ENCODE measurements around the gene HRH1. TPM values are rescaled to one million over a fixed set of nuclear protein-coding genes. Genes with fewer than 3 reads are reported as not detected.

Gene HRH1
- total RNA-seq, 1 donor from 2014 or later, result not detected

DNA sequence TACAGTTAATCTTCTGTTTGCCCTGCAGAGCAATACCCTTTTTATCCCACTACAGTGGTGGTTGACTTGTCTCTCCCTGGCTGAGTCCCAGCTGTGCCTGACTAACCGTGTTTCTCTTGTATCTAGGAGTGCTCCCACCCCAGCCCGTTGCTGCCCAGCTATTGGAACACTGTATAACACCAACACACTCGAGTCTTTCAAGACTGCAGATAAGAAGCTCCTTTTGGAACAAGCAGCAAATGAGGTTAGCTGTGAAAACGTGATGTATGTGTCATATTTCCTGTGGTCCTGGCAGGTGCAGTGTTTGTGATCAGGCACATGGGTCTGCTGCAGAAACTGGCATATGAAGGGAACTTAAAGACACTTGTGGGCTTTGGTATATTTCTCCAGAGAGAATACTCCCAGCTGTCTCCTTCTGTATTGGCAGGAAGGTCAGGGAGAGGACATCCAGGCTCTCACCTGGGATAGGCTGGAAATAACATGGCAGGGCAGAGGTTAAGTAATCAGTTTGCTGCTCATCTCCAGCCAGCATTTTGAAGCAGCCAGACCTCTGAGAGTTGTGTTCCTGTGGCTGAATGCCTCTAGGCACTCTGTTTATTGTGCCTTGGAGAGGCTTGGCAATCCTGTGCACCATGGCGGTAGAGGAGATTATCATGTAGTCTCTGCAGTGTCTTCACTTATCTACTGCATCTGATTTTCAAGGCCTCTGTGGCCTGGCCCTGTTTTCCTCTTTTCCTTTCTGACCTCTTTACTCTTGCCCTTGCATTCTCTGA is 152.7 kb downstream of the HRH1 start:
- TF ChIP-seq, protein P1, sequence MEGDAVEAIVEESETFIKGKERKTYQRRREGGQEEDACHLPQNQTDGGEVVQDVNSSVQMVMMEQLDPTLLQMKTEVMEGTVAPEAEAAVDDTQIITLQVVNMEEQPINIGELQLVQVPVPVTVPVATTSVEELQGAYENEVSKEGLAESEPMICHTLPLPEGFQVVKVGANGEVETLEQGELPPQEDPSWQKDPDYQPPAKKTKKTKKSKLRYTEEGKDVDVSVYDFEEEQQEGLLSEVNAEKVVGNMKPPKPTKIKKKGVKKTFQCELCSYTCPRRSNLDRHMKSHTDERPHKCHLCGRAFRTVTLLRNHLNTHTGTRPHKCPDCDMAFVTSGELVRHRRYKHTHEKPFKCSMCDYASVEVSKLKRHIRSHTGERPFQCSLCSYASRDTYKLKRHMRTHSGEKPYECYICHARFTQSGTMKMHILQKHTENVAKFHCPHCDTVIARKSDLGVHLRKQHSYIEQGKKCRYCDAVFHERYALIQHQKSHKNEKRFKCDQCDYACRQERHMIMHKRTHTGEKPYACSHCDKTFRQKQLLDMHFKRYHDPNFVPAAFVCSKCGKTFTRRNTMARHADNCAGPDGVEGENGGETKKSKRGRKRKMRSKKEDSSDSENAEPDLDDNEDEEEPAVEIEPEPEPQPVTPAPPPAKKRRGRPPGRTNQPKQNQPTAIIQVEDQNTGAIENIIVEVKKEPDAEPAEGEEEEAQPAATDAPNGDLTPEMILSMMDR (IDR thresholded peaks at IDR 0.05; ENCODE audit: partially characterized antibody, unreplicated experiment), result no peak
- Mint-ChIP-seq H3K4me1 (ENCODE audit: low read depth, unreplicated experiment) (peaks cover 5% of the 10 kb centered on the region), H3K27ac (ENCODE audit: unreplicated experiment) (no peak overlapping the region), H3K36me3 (ENCODE audit: unreplicated experiment) (no peaks in the 10 kb centered on the region), H3K9me3 (ENCODE audit: unreplicated experiment) (no peaks in the 10 kb centered on the region), H3K4me3 (ENCODE audit: unreplicated experiment) (no peak overlapping the region), H3K27me3 (ENCODE audit: unreplicated experiment) (no peaks in the 10 kb centered on the region)
- no peak for DNase-seq

DNA sequence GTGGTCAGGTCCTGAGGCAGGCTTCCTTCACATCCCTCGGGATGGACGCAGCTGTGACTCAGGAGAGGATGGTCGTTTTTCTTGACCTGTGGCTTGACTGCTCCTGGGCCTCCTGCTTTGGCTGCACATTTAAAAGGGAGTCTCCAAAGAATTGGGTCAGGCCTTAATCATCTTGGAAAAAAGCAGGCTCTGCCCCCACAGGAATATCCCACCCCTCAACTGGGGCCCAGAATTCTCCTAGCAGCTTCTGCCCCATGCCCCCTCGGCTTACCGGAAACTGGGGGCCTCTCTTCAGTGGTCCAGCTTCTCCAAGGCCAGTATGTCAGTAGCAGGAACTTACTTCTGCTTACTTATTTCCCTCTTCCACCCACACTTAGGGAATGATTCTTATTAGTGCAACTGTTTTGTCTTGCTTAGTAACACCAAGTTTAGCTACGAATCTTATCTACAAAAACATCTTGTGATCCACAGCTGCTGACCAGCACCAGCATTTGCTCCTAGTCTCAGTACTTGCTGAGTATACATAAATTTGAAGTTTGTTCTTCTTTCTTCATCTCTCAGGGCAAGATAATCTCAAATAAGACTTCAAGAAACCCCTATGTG is 153.6 kb downstream of the HRH1 start:
- TF ChIP-seq, protein P1 (IDR thresholded peaks at IDR 0.05; ENCODE audit: partially characterized antibody, unreplicated experiment), result no peak
- H3K4me1 Mint-ChIP-seq (ENCODE audit: low read depth, unreplicated experiment), result peaks cover 5% of the 10 kb centered on the region
- H3K4me3 Mint-ChIP-seq (ENCODE audit: unreplicated experiment), result no peak overlapping the region
- H3K27ac Mint-ChIP-seq (ENCODE audit: unreplicated experiment), result no peak overlapping the region
- H3K27me3 Mint-ChIP-seq (ENCODE audit: unreplicated experiment), result no peaks in the 10 kb centered on the region
- DNase-seq, result no peak
- H3K9me3 Mint-ChIP-seq (ENCODE audit: unreplicated experiment), result no peaks in the 10 kb centered on the region
- H3K36me3 Mint-ChIP-seq (ENCODE audit: unreplicated experiment), result no peaks in the 10 kb centered on the region

GRCh38 chr3:11310258-11310657 is 156.0 kb downstream of the HRH1 start:
- DNase-seq, result no peak
- no peaks in the 10 kb centered on the region for H3K36me3 Mint-ChIP-seq (ENCODE audit: unreplicated experiment)
- peaks cover 5% of the 10 kb centered on the region for H3K4me1 Mint-ChIP-seq (ENCODE audit: low read depth, unreplicated experiment)
- TF ChIP-seq, protein P1 (IDR thresholded peaks at IDR 0.05; ENCODE audit: partially characterized antibody, unreplicated experiment), result no peak
- no peak overlapping the region for H3K4me3 Mint-ChIP-seq (ENCODE audit: unreplicated experiment)
- no peaks in the 10 kb centered on the region for H3K27me3 Mint-ChIP-seq (ENCODE audit: unreplicated experiment)
- H3K9me3 Mint-ChIP-seq (ENCODE audit: unreplicated experiment), result no peaks in the 10 kb centered on the region
- H3K27ac Mint-ChIP-seq (ENCODE audit: unreplicated experiment), result no peak overlapping the region

DNA sequence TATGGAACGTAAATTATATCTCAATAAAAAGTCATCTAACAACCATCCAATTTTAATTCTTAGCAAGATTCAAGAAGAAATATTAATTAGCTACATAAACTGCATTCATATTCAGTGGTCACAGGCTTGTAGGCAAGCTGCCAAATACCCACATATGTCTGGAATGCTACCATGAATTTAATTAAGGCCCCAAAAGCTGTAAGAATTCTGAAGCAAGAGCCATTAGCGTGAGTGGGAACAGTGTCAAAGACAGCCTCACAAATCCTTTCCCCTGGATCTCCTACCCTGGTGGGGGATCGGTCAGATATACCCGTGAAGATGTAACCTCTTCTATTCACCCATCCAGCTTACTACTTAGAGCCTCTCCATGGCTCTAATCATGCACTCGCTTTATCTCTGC is 157.9 kb downstream of the HRH1 start:
- Mint-ChIP-seq H3K4me3 (ENCODE audit: unreplicated experiment) (no peak overlapping the region), H3K4me1 (ENCODE audit: low read depth, unreplicated experiment) (peaks cover 2% of the 10 kb centered on the region), H3K9me3 (ENCODE audit: unreplicated experiment) (no peaks in the 10 kb centered on the region), H3K27me3 (ENCODE audit: unreplicated experiment) (no peaks in the 10 kb centered on the region), H3K27ac (ENCODE audit: unreplicated experiment) (no peak overlapping the region), H3K36me3 (ENCODE audit: unreplicated experiment) (no peaks in the 10 kb centered on the region)
- no peak for DNase-seq
- TF ChIP-seq, protein P1 (IDR thresholded peaks at IDR 0.05; ENCODE audit: partially characterized antibody, unreplicated experiment), result no peak

Other genes starting within 250 kb of the HRH1 start
- gene SLC6A1, start 161.7 kb upstream of the HRH1 start, total RNA-seq (ENCODE audit: unreplicated experiment), result 0.15 TPM
- gene ATG7, start 117.9 kb downstream of the HRH1 start, total RNA-seq (ENCODE audit: unreplicated experiment), result 23.0 TPM

All from glutamatergic neuron (in vitro differentiated cells).